GM23338 (cell line): ENCODE results near the gene TOMM70.

Experiments
- POLR2AphosphoS5 ChIP-seq: IDR thresholded peaks from 2 replicates; pipeline ENCODE4 v1.6.1; 2016; ENCODE audit warnings: antibody characterized with exemption, low read depth
- TF ChIP-seq, protein P1 (sequence below): IDR thresholded peaks from one replicate; pipeline ENCODE4 v1.6.1; 2018; ENCODE audit warnings: antibody characterized with exemption; ENCODE audit not compliant: unreplicated experiment
- TF ChIP-seq, protein P2 (sequence below), 2 experiments: fragments of 200-600 bp in 1 of 2; sonication (generic) in 1 of 2; conservative IDR thresholded peaks; 2 replicates each; pipeline versions ENCODE4 v1.5.1 to v1.6.1; 2016 to 2017; ENCODE audit warnings: antibody characterized with exemption in 2 of 2, low read depth in 2 of 2, mild to moderate bottlenecking in 2 of 2, moderate library complexity in 1 of 2

DNA sequence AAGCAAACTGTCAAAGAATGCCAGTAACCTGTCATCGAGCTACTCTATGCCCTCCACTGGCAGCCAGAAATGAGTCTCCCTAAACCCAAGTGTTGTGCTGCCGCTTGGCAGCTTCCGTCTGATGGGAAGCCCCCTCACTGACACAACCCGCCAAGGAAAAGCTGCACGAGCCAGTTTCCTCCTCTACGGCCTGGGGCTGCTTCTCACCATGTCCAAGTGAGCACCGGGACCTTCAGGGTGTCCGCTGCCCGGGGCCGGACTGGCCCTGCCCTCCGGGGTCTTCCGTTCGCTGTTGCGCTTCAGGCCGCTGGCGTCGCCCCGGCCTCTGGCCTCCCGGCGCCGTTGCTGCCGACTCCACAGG lies 490 bp downstream of the TOMM70 start:
- TF ChIP-seq, protein P1, sequence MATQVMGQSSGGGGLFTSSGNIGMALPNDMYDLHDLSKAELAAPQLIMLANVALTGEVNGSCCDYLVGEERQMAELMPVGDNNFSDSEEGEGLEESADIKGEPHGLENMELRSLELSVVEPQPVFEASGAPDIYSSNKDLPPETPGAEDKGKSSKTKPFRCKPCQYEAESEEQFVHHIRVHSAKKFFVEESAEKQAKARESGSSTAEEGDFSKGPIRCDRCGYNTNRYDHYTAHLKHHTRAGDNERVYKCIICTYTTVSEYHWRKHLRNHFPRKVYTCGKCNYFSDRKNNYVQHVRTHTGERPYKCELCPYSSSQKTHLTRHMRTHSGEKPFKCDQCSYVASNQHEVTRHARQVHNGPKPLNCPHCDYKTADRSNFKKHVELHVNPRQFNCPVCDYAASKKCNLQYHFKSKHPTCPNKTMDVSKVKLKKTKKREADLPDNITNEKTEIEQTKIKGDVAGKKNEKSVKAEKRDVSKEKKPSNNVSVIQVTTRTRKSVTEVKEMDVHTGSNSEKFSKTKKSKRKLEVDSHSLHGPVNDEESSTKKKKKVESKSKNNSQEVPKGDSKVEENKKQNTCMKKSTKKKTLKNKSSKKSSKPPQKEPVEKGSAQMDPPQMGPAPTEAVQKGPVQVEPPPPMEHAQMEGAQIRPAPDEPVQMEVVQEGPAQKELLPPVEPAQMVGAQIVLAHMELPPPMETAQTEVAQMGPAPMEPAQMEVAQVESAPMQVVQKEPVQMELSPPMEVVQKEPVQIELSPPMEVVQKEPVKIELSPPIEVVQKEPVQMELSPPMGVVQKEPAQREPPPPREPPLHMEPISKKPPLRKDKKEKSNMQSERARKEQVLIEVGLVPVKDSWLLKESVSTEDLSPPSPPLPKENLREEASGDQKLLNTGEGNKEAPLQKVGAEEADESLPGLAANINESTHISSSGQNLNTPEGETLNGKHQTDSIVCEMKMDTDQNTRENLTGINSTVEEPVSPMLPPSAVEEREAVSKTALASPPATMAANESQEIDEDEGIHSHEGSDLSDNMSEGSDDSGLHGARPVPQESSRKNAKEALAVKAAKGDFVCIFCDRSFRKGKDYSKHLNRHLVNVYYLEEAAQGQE, result no peak
- TF ChIP-seq, protein P2, sequence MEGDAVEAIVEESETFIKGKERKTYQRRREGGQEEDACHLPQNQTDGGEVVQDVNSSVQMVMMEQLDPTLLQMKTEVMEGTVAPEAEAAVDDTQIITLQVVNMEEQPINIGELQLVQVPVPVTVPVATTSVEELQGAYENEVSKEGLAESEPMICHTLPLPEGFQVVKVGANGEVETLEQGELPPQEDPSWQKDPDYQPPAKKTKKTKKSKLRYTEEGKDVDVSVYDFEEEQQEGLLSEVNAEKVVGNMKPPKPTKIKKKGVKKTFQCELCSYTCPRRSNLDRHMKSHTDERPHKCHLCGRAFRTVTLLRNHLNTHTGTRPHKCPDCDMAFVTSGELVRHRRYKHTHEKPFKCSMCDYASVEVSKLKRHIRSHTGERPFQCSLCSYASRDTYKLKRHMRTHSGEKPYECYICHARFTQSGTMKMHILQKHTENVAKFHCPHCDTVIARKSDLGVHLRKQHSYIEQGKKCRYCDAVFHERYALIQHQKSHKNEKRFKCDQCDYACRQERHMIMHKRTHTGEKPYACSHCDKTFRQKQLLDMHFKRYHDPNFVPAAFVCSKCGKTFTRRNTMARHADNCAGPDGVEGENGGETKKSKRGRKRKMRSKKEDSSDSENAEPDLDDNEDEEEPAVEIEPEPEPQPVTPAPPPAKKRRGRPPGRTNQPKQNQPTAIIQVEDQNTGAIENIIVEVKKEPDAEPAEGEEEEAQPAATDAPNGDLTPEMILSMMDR (conservative IDR thresholded peaks at IDR 0.05; ENCODE audit: low read depth in 2 of 2), result no peak
- no peak for TF ChIP-seq POLR2AphosphoS5
